Neuronal stem cell (in vitro differentiated cells): Measurements from ENCODE around the gene FSTL3.
A peak's percentile ranks its signal among the peaks of the same experiment; 100 is the strongest.

Experiments used
- DNase-seq: peaks from one replicate; pipeline ENCODE4 v3.0.0-alpha.2; 2013; ENCODE audit warnings: low spot score
- H2AFZ ChIP-seq: one replicate; pipeline ENCODE4 v1.6.1; 2013; ENCODE audit warnings: mild to moderate bottlenecking, low read length, inconsistent platforms
- H2AK5ac ChIP-seq: 2 replicates; pipeline ENCODE4 v1.6.1; 2013; ENCODE audit warnings: low read depth, mild to moderate bottlenecking, inconsistent platforms, low read length, moderate library complexity, mixed read lengths
- H2BK120ac ChIP-seq: 2 replicates; pipeline ENCODE4 v1.6.1; 2013; ENCODE audit warnings: low read depth, mild to moderate bottlenecking, inconsistent platforms, low read length, moderate library complexity, mixed read lengths
- H2BK12ac ChIP-seq: one replicate; pipeline ENCODE4 v1.6.1; 2013; ENCODE audit warnings: low read length, inconsistent platforms
- H2BK15ac ChIP-seq: 2 replicates; pipeline ENCODE4 v1.6.1; 2013; ENCODE audit warnings: mild to moderate bottlenecking, low read length, inconsistent platforms, mixed read lengths
- H2BK5ac ChIP-seq: one replicate; pipeline ENCODE4 v1.6.1; 2013; ENCODE audit warnings: inconsistent platforms, mild to moderate bottlenecking, low read length, moderate library complexity
- H3K14ac ChIP-seq: one replicate; pipeline ENCODE4 v1.6.1; 2013; ENCODE audit warnings: low read length, inconsistent platforms
- H3K18ac ChIP-seq: 2 replicates; pipeline ENCODE4 v1.6.1; 2013; ENCODE audit warnings: low read length, inconsistent platforms
- H3K23ac ChIP-seq: 2 replicates; pipeline ENCODE4 v1.6.1; 2013; ENCODE audit warnings: low read depth, mild to moderate bottlenecking, mixed read lengths, low read length, inconsistent platforms; ENCODE audit not compliant: poor library complexity
- H3K27ac ChIP-seq: replicated peaks from 3 replicates; pipeline ENCODE4 v1.5.1; 2013; ENCODE audit warnings: low read length, inconsistent platforms
- H3K27me3 ChIP-seq, 3 experiments: 2 replicates each; pipeline ENCODE4 v1.6.1; 2013; ENCODE audit warnings: low read length in 3 of 3, mild to moderate bottlenecking in 2 of 3, inconsistent platforms in 1 of 3, low read depth in 1 of 3, mixed read lengths in 1 of 3, moderate library complexity in 1 of 3; ENCODE audit not compliant: control insufficient read depth in 3 of 3, insufficient read depth in 3 of 3
- H3K36me3 ChIP-seq, 2 donors: replicated peaks in 1 of 2; 2 replicates each; pipeline ENCODE4 v1.6.1; 2013; ENCODE audit warnings: low read length in 2 of 2; ENCODE audit not compliant: control insufficient read depth in 2 of 2, insufficient read depth in 2 of 2
- H3K4ac ChIP-seq: 2 replicates; pipeline ENCODE4 v1.6.1; 2013; ENCODE audit warnings: inconsistent platforms, mild to moderate bottlenecking, low read length, moderate library complexity
- H3K4me1 ChIP-seq, 2 donors: 1 replicate in 1 of 2; 2 replicates in 1 of 2; pipeline ENCODE4 v1.6.1; 2013; ENCODE audit warnings: low read length in 2 of 2, low read depth in 1 of 2; ENCODE audit not compliant: control insufficient read depth in 2 of 2, insufficient read depth in 1 of 2
- H3K4me2 ChIP-seq: one replicate; pipeline ENCODE4 v1.6.1; 2013; ENCODE audit warnings: mild to moderate bottlenecking, low read length, inconsistent platforms; ENCODE audit not compliant: insufficient read depth, poor library complexity, severe bottlenecking
- H3K4me3 ChIP-seq, 2 donors: 2 replicates each; pipeline ENCODE4 v1.5.1; 2013; ENCODE audit warnings: low read length in 2 of 2, mild to moderate bottlenecking in 2 of 2, inconsistent platforms in 1 of 2, moderate library complexity in 1 of 2
- H3K79me1 ChIP-seq: one replicate; pipeline ENCODE4 v1.6.1; 2013; ENCODE audit warnings: low read depth, mild to moderate bottlenecking, inconsistent platforms, low read length, moderate library complexity
- H3K9ac ChIP-seq: one replicate; pipeline ENCODE4 v1.6.1; 2013; ENCODE audit warnings: mild to moderate bottlenecking, low read depth, low read length, inconsistent platforms; ENCODE audit not compliant: poor library complexity
- H3K9me3 ChIP-seq, 2 donors: replicated peaks in 1 of 2; 2 replicates each; pipeline versions ENCODE3 to v1.6.1; 2013; ENCODE audit warnings: low read length in 2 of 2, mild to moderate bottlenecking in 2 of 2, inconsistent platforms in 1 of 2, low read depth in 1 of 2, mixed read lengths in 1 of 2, moderate library complexity in 1 of 2; ENCODE audit not compliant: control insufficient read depth in 2 of 2, insufficient read depth in 1 of 2
- H4K8ac ChIP-seq: one replicate; pipeline ENCODE4 v1.6.1; 2013; ENCODE audit warnings: low read depth, mild to moderate bottlenecking, inconsistent platforms, low read length, moderate library complexity
- H4K91ac ChIP-seq: one replicate; pipeline ENCODE4 v1.6.1; 2013; ENCODE audit warnings: low read length, low read depth, mild to moderate bottlenecking, inconsistent platforms; ENCODE audit not compliant: poor library complexity
- whole genome bisulfite sequencing, 2 donors: extraction: QIAGEN DNeasy Blood & Tissue Kit; methylation state at CpG; one replicate each; pipeline ENCODE4 v1.1.7; 2013; ENCODE audit warnings: missing lambda C conversion rate in 2 of 2, mixed read lengths in 1 of 2; ENCODE audit not compliant: insufficient read length in 2 of 2, insufficient replicate concordance in 1 of 2; ENCODE audit errors: extremely low coverage in 2 of 2; 5-methylcytosine and 5-hydroxymethylcytosine counted together

Gene FSTL3

DNA sequence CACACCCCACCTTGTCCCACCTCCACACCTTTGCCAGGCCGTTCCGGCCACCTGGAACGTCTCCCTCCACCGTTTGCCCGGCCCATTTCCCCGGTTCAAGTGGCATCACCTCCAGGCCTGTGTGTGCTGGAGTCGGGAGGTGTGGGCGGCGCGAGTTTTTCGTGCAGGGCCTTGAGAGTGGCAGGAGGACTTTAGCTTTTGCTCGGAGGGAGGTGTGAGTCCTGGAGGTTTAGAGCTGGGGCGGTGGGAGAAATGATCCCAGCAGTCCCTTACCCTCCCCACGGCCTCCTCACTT lies 28.2 kb downstream of the FSTL3 start:
- H2BK15ac ChIP-seq, result no peak overlapping the region
- no peak overlapping the region for H2BK12ac ChIP-seq
- H3K79me1 ChIP-seq, result peaks cover 4% of the 10 kb centered on the region
- H4K8ac ChIP-seq, result no peak overlapping the region
- H3K36me3 ChIP-seq, result no peaks in the 10 kb centered on the region
- peak overlapping the region; percentile 17 for H2AFZ ChIP-seq
- no peak overlapping the region for H4K91ac ChIP-seq
- no peak for DNase-seq
- H3K4me2 ChIP-seq, result no peak overlapping the region
- H3K9me3 ChIP-seq, result peaks cover 2 to 3% of the 10 kb centered on the region in 2 donors
- H3K4ac ChIP-seq, result no peak overlapping the region
- peak overlapping the region in 1 of 2 donors; percentile 66 for H3K4me3 ChIP-seq
- WGBS, 2 donors, result no CpG with 5 or more reads among the region's 14 CpGs
- no peak overlapping the region for H2BK120ac ChIP-seq
- H3K14ac ChIP-seq, result no peak overlapping the region
- peak overlapping the region; percentile 12 for H3K23ac ChIP-seq
- no peak overlapping the region for H2AK5ac ChIP-seq
- peak overlapping the region; percentile 46 for H3K9ac ChIP-seq
- H2BK5ac ChIP-seq, result no peak overlapping the region
- peaks cover 0 to 2% of the 10 kb centered on the region in 2 donors for H3K4me1 ChIP-seq
- H3K18ac ChIP-seq, result peak overlapping the region; percentile 15
- peaks cover 0 to 6% (median 5%) of the 10 kb centered on the region in 3 experiments for H3K27me3 ChIP-seq
- H3K27ac ChIP-seq, result no peak overlapping the region

DNA sequence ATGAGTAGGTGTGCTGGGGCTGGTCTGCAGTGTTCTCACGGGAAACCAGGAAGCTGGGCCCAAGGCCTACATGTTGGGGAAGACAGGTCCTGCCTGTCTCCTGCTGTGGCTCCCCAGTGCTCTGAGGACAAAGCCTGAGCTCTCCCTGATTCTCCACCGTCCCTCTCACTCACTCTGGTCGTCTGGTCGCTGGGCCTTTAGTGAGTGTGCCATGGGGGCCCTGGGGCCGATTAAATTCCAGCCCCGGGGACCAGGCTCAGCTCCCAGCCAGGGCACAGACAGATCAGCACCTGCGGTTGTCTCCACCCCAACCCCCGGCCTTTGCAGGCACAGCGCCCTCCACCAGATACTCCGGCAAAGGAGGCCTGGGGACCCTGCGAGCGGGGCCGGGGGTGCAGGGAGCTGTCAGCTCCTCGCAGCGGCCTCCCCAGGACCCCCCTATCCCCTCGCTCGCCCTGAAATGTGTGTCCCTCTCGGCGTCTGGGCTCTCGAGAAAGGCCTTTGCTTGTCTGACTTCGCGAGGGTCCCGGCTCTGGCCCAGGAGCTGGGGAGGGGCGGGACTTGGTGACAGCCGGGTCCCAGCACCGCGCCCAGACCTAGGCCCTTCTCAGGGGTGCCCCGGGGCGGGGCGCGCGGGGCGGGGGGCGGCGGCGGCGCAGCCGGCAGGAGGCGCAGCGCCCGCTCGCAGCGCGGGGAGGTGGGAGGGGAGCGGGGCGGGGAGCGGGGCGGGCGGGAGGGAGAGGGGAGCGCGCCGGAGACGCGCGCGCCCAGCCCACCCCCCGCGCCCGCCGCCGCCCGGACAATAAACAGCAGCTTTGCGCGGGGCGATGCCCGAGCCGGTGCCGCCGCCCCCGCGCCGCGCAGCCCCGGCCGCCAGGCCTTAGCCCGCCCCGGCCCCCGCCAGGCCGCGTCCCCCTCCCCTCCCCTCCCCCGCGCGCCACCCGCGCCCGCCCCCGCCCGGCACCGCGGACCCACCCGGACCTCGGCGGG lies 32.3 kb downstream of the FSTL3 start, which contains the start of gene PALM:
TSS of gene PALM (plus strand) at position 782 of the 990 bp plus-strand sequence. CDS start 212 bp downstream, outside the sequence.
- peak within 1 kb of the TSS; percentile 98 for H2BK15ac ChIP-seq
- H3K27me3 ChIP-seq, result peaks cover 0 to 6% (median 5%) of the 10 kb centered on the region in 3 experiments
- peak within 1 kb of the TSS; percentile 94 for H3K14ac ChIP-seq
- H2BK120ac ChIP-seq, result peak within 1 kb of the TSS; percentile 47
- H3K4me2 ChIP-seq, result peak within 1 kb of the TSS; percentile 89
- peak within 1 kb of the TSS; percentile 58 for H2BK12ac ChIP-seq
- peak within 1 kb of the TSS; percentile 63 to 92 for H3K4me3 ChIP-seq
- H3K36me3 ChIP-seq, result peaks cover 0 to 3% of the 10 kb centered on the region in 2 donors
- peak; percentile 56 for DNase-seq
- H2AK5ac ChIP-seq, result peak within 1 kb of the TSS; percentile 96
- H3K4me1 ChIP-seq, result peaks cover 4 to 6% of the 10 kb centered on the region in 2 donors
- peak within 1 kb of the TSS; percentile 93 for H3K9ac ChIP-seq
- peak within 1 kb of the TSS; percentile 66 for H3K4ac ChIP-seq
- peaks cover 24% of the 10 kb centered on the region for H3K79me1 ChIP-seq
- peak within 1 kb of the TSS; percentile 96 for H3K18ac ChIP-seq
- no peak within 1 kb of the TSS for H4K8ac ChIP-seq
- no peak within 1 kb of the TSS for H4K91ac ChIP-seq
- no CpG with 5 or more reads among the region's 93 CpGs for WGBS, 2 donors
- H3K23ac ChIP-seq, result no peak within 1 kb of the TSS
- H2AFZ ChIP-seq, result peak within 1 kb of the TSS; percentile 98
- peak within 1 kb of the TSS; percentile 20 for H3K27ac ChIP-seq
- peaks cover 2 to 3% of the 10 kb centered on the region in 2 donors for H3K9me3 ChIP-seq
- H2BK5ac ChIP-seq, result peak within 1 kb of the TSS; percentile 11

DNA sequence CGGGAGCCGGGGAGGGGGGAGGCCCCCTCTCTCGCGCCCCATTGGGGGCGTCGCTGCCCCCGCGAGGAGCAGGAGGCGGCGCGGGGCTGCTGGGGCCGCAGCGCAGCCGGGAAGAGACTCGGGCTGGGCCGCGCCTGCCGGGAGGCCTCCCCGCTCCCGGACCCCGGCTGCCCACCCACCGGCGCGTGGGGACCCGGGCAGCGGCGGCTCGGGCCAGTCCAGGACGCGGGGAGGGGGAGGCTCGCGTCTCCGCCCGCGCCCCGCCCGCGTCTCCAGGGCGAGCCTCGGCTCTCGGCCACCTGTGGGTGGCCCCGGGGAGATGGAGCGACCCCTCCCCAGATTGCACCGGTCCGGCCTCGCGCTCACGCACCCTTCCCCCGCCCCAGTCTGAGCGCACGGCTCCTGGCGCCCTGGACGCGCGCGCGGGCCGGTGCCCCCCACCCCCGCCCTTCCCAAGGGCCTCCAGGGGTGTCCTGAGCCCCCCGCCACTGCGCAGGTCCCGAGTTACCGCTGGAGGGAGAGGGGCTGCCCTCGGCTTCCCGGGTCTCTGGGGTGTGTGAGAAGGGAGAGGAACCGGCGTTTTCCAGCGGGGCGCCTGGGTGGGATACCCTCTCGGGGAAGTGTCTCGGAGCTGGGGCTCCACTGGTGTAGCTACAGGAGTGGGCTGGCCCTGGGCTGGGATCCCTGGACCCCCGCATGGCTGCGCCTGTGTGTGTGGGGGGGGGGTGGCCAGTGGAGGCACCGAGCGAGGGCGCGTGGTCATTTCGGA lies 33.2 kb downstream of the FSTL3 start:
- Histone ChIP-seq H2BK120ac (peak overlapping the region; percentile 47), H3K36me3 (peaks cover 0 to 3% of the 10 kb centered on the region in 2 donors), H3K4me1 (peaks cover 3 to 6% of the 10 kb centered on the region in 2 donors), H3K27me3 (peaks cover 0 to 3% (median 2%) of the 10 kb centered on the region in 3 experiments), H4K8ac (no peak overlapping the region), H3K23ac (no peak overlapping the region), H3K4me3 (peak overlapping the region; percentile 63 to 92), H4K91ac (no peak overlapping the region), H3K9me3 (peaks cover 2 to 3% of the 10 kb centered on the region in 2 donors), H3K18ac (peak overlapping the region; percentile 96), H2AFZ (peak overlapping the region; percentile 75), H2BK15ac (peak overlapping the region; percentile 81), H3K79me1 (peaks cover 25% of the 10 kb centered on the region), H3K9ac (peak overlapping the region; percentile 93), H2AK5ac (peak overlapping the region; percentile 96), H3K14ac (peak overlapping the region; percentile 94), H2BK12ac (no peak overlapping the region), H3K27ac (no peak overlapping the region), H3K4ac (peak overlapping the region; percentile 66), H3K4me2 (peak overlapping the region; percentile 89), H2BK5ac (no peak overlapping the region)
- WGBS, 2 donors, result no CpG with 5 or more reads among the region's 78 CpGs
- DNase-seq, result no peak
